ENCODE data around the gene CLOCK.

Gene CLOCK

DNA sequence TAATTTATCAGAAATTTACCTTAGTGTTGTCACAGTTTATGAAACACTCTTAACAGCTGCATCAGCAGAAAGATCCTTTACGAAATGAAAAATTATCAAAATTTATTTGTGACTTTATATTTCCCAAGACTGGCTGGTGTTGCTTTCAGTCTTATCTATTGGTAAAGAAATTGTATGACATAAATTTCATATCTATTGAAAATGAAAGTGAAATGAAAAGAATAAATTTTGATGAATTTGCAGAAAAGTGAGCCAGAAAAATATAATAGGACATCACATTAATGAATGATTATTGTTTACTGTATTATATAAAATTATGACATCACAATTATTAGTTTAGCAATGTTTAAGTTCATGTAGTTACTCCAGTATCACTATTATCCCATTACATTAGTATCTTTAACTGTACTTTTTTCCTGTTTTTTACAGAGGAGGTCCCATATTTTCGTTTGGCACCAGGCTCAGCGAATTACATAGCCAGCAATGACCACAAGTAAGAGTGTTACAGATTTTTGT lies 164.2 kb downstream of the CLOCK start:
- no peak for DNase-seq (ENCODE audit: low read depth in 1 of 2, low spot score in 1 of 2)

DNA sequence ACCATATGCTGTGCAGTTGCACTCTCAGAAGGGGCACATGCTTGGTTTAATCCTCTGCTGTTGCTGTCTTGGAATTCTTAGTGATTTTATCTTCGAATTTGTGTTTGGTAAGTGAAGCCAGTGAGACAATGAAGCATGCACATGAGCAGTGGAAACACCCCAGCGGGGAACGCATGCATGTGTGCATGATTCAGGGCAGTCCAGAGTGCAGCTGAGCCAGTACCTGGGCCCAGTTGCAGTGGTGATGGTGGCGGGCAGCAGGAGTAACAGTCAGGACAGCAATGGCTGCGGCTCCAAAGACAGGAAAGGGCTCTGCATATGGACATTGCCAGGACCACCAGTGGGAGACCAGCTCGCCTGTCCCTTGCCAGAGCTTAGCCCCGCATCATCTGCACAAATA lies 165.2 kb downstream of the CLOCK start:
- no peak for DNase-seq (ENCODE audit: low read depth in 1 of 2, low spot score in 1 of 2)

DNA sequence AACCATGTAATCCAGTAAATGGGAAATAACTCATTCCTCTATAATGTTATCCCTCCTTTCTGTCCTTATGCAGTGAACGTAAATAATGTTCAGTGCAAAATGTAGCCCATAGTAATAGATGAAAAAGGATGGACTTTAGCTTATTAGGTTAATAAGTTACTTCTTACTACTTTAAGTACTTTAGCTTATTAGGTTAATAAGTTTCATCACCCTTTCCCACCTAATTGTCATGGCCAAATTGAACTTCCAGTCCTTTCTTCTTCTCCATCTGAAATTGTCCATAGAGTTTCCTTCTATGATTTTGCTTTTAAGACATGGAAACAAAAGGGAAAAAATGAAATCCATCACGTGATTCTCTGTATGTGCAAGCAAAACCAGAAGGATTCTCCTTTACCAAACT lies 166.1 kb downstream of the CLOCK start:
- DNase-seq (ENCODE audit: low read depth in 1 of 2, low spot score in 1 of 2) = no peak

DNA sequence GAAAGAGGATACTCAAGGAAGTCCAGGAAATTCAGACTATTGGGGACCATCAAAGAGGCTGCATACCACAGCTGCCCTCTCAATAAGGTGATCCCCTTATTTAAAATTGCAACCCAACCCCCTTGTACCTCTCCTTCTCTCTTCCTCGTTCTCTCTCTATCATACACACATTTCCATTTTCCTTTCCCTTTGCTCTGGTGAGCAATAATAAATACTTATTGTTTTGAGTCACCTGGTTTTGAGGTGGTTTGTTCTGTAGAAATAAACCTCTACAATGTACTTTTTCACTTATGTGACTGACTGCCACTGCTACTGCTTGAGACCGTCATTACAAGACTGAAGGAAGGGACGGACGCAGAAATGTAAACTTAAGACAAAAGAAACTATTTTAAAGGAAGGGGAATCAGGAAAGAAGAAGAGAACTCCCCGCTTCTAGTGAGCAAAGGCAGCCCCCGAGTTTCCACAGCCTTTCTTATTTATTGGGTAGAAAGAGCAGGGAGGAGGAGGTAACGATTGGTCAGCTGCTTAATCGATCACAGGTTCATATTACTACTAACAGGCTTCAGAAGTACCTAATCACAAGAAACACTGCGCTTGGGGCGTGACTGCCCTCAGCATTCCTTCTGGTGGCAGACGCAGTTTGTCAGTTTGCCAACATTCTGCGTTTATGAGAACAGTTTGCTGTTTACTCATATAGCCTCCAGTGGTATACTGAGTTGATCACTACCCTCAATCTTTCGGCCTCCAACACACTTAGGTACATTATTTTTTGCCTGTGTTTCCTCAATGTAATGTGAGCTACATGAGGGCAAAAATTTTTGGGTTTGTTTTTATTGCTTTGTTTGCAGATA lies 167.9 kb downstream of the CLOCK start:
- DNase-seq (ENCODE audit: low read depth in 1 of 2, low spot score in 1 of 2) = no peak
